HCT116 (cell line): ENCODE measurements around the gene ABHD17C. TPM values are rescaled to one million over a fixed set of nuclear protein-coding genes. Genes with fewer than 3 reads are reported as not detected.

Source experiments
- ATAC-seq: fragments of 200-7000 bp; cut with Tn5 transposase; 2 replicates; pipeline ENCODE4 v1.9.1; 2020; ENCODE audit warnings: mild to moderate bottlenecking, moderate library complexity
- BruUV-seq: library from RNA; stranded (reverse); fragments of 400-500 nt; replicated peaks from 2 replicates; lab custom pipeline; 2021; lab: Mats Ljungman, UMichigan
- CTCF ChIA-PET: fragments of 300-600 bp; sonication (Branson Sonifier 250); formaldehyde crosslinking; loops from one replicate; lab custom pipeline; 2021; ENCODE audit warnings: antibody characterized with exemption; lab: Charles Lee
- POLR2A ChIA-PET: fragments of 300-600, 350-600 bp; sonication (Branson Sonifier 250); formaldehyde crosslinking; loops from one replicate; lab custom pipeline; 2021; ENCODE audit warnings: antibody characterized with exemption; lab: Charles Lee
- RAD21 ChIA-PET, 2 experiments: fragments of 300-600 bp; sonication (Branson Sonifier 250); formaldehyde crosslinking; loops; one replicate each; lab custom pipeline; 2023; ENCODE audit warnings: low total read pairs in 2 of 2; ENCODE audit not compliant: uncharacterized antibody in 2 of 2, unreplicated experiment in 2 of 2, low non-redundant PET in 1 of 2; lab: Charles Lee
- DNase-seq: peaks from one replicate; pipeline ENCODE4 v3.0.0-alpha.2; 2010; ENCODE audit warnings: low read depth, low spot score
- H2AFZ ChIP-seq: fragments of 200-600 bp; shearing (Covaris generic), sonication (generic); 2 replicates; pipeline ENCODE4 v1.6.1; 2017; ENCODE audit warnings: low read depth, mixed run types, mixed read lengths, antibody characterized with exemption, low read length; ENCODE audit not compliant: poor library complexity, severe bottlenecking
- H3K27ac ChIP-seq: 2 replicates; pipeline ENCODE4 v1.5.1; 2012; ENCODE audit warnings: low read depth, low read length
- H3K27me3 ChIP-seq: fragments of 200-600 bp; sonication (generic); 2 replicates; pipeline ENCODE4 v1.6.1; 2016; ENCODE audit warnings: mixed run types, low read length, mixed read lengths; ENCODE audit not compliant: insufficient read depth
- H3K36me3 ChIP-seq, 2 experiments: fragments of 200-500 bp in 1 of 2; fragments of 200-600 bp in 1 of 2; sonication (Bioruptor generic) in 1 of 2; sonication (generic) in 1 of 2; 2 replicates each; pipeline versions ENCODE4 v1.5.1 to v1.6.1; 2014 to 2016; ENCODE audit warnings: low read length in 2 of 2, inconsistent platforms in 1 of 2, mixed read lengths in 1 of 2, mixed run types in 1 of 2; ENCODE audit not compliant: insufficient read depth in 2 of 2, control insufficient read depth in 1 of 2
- H3K4me1 ChIP-seq, 2 experiments: fragments of 200-600 bp in 1 of 2; sonication (generic) in 1 of 2; 2 replicates each; pipeline versions ENCODE4 v1.5.1 to v1.6.1; 2012 to 2017; ENCODE audit warnings: low read length in 2 of 2, inconsistent platforms in 1 of 2, mild to moderate bottlenecking in 1 of 2, mixed read lengths in 1 of 2, mixed run types in 1 of 2, moderate library complexity in 1 of 2; ENCODE audit not compliant: insufficient read depth in 2 of 2, control insufficient read depth in 1 of 2
- H3K4me2 ChIP-seq: fragments of 200-600 bp; sonication (generic); 2 replicates; pipeline ENCODE4 v1.6.1; 2017; ENCODE audit warnings: mixed run types, low read length, mixed read lengths
- H3K4me3 ChIP-seq, 2 experiments: fragments of 200-600 bp in 1 of 2; sonication (generic) in 1 of 2; replicated peaks in 1 of 2; 2 replicates each; pipeline ENCODE4 v1.5.1; 2011 to 2016; ENCODE audit warnings: low read length in 2 of 2, control low read depth in 1 of 2, low read depth in 1 of 2, mild to moderate bottlenecking in 1 of 2, mixed read lengths in 1 of 2, mixed run types in 1 of 2
- H3K79me2 ChIP-seq: fragments of 200-600 bp; sonication (generic); 2 replicates; pipeline ENCODE4 v1.6.1; 2017; ENCODE audit warnings: mild to moderate bottlenecking, mixed run types, low read length, moderate library complexity, mixed read lengths; ENCODE audit not compliant: insufficient read depth
- H3K9ac ChIP-seq: fragments of 200-600 bp; sonication (generic); 2 replicates; pipeline ENCODE4 v1.6.1; 2016; ENCODE audit warnings: low read length, mixed read lengths
- H3K9me2 ChIP-seq: fragments of 200-600 bp; sonication (generic), shearing (Covaris generic); 2 replicates; pipeline ENCODE4 v1.6.1; 2017; ENCODE audit warnings: mixed run types, mild to moderate bottlenecking, moderate library complexity; ENCODE audit not compliant: insufficient read depth
- H3K9me3 ChIP-seq, 2 experiments: fragments of 200-500 bp in 1 of 2; fragments of 200-600 bp in 1 of 2; sonication (Bioruptor generic) in 1 of 2; sonication (generic) in 1 of 2; 2 replicates each; pipeline ENCODE4 v1.6.1; 2014 to 2017; ENCODE audit warnings: low read length in 2 of 2, mixed read lengths in 2 of 2, inconsistent platforms in 1 of 2, low read depth in 1 of 2, mild to moderate bottlenecking in 1 of 2, mixed run types in 1 of 2, moderate library complexity in 1 of 2; ENCODE audit not compliant: control insufficient read depth in 1 of 2, insufficient read depth in 1 of 2
- H4K20me1 ChIP-seq: fragments of 200-600 bp; sonication (generic), shearing (Covaris generic); 2 replicates; pipeline ENCODE4 v1.6.1; 2017; ENCODE audit warnings: mixed run types, mild to moderate bottlenecking, moderate library complexity; ENCODE audit not compliant: insufficient read depth
- ATF3 ChIP-seq: IDR thresholded peaks from 2 replicates; pipeline ENCODE4 v1.6.1; 2012
- CBX3 ChIP-seq: IDR thresholded peaks from 2 replicates; pipeline ENCODE4 v1.6.1; 2012; ENCODE audit warnings: low read depth
- CEBPB ChIP-seq: IDR thresholded peaks from 2 replicates; pipeline ENCODE4 v1.6.1; 2012; ENCODE audit warnings: low read depth
- CTCF ChIP-seq, 3 experiments: fragments of 200-600 bp in 1 of 3; sonication (generic) in 1 of 3; IDR thresholded peaks in 2 of 3; conservative IDR thresholded peaks in 1 of 3; 2 replicates each; pipeline ENCODE4 v1.5.1; 2012 to 2017; ENCODE audit warnings: low read depth in 2 of 3, low read length in 2 of 3, antibody characterized with exemption in 1 of 3, borderline replicate concordance in 1 of 3, control low read depth in 1 of 3, mild to moderate bottlenecking in 1 of 3, mixed read lengths in 1 of 3, mixed run types in 1 of 3, moderate library complexity in 1 of 3; ENCODE audit not compliant: insufficient read depth in 1 of 3
- EGR1 ChIP-seq: IDR thresholded peaks from 2 replicates; pipeline ENCODE4 v1.6.1; 2012; ENCODE audit warnings: low read depth
- ELF1 ChIP-seq: IDR thresholded peaks from 2 replicates; pipeline ENCODE4 v1.6.1; 2012; ENCODE audit warnings: low read depth, borderline replicate concordance
- EZH2 ChIP-seq: fragments of 200-600 bp; sonication (generic); IDR thresholded peaks from 2 replicates; pipeline ENCODE4 v1.6.1; 2017; ENCODE audit warnings: antibody characterized with exemption, mixed run types
- FOSL1 ChIP-seq: IDR thresholded peaks from 2 replicates; pipeline ENCODE4 v1.6.1; 2012; ENCODE audit warnings: low read depth
- JUND ChIP-seq: IDR thresholded peaks from 2 replicates; pipeline ENCODE4 v1.6.1; 2012
- MAX ChIP-seq: IDR thresholded peaks from 2 replicates; pipeline ENCODE4 v1.6.1; 2012
- RAD21 ChIP-seq: IDR thresholded peaks from 2 replicates; pipeline ENCODE4 v1.6.1; 2012; ENCODE audit warnings: low read depth, mild to moderate bottlenecking
- SIN3A ChIP-seq: IDR thresholded peaks from 2 replicates; pipeline ENCODE4 v1.6.1; 2012; ENCODE audit warnings: low read depth
- SRF ChIP-seq: IDR thresholded peaks from 2 replicates; pipeline ENCODE4 v1.6.1; 2012; ENCODE audit warnings: low read depth
- TCF7L2 ChIP-seq: IDR thresholded peaks from 2 replicates; pipeline ENCODE4 v1.7.0; 2011; ENCODE audit warnings: borderline replicate concordance, inconsistent platforms; ENCODE audit not compliant: insufficient read depth, insufficient read length; ENCODE audit errors: extremely low read depth
- YY1 ChIP-seq: IDR thresholded peaks from 2 replicates; pipeline ENCODE4 v1.6.1; 2011; ENCODE audit warnings: low read length, low read depth, moderate library complexity, mild to moderate bottlenecking; ENCODE audit not compliant: insufficient replicate concordance; ENCODE audit errors: extremely low read depth
- ZFX ChIP-seq: fragments of 450-650 bp; IDR thresholded peaks from 2 replicates; pipeline ENCODE4 v1.6.1; 2017
- ZNF274 ChIP-seq: fragments of 200-500 bp; sonication (Bioruptor generic); IDR thresholded peaks from 2 replicates; pipeline ENCODE4 v1.6.1; 2014; ENCODE audit warnings: mild to moderate bottlenecking, low read depth, low read length, inconsistent platforms
- intact Hi-C: fragments of 100-400 bp; cut with micrococcal nuclease; formaldehyde crosslinking; loops from 2 replicates; pipeline ENCODE4 v1.10.0; 2022
- total RNA-seq: library from RNA; stranded (reverse); gene quantifications from one replicate; pipeline ENCODE4 v1.2.1, GENCODE V29; 2021; ENCODE audit not compliant: unreplicated experiment

The ABHD17C gene
- total RNA-seq, 1 experiment from 2014 or later: 27.9 TPM

GRCh38 chr15:80777137-80777536 lies 82.0 kb downstream of the ABHD17C start:
- H3K27ac ChIP-seq: no peak overlapping the region
- no peaks in the 10 kb centered on the region for H4K20me1 ChIP-seq
- H3K27me3 ChIP-seq: no peaks in the 10 kb centered on the region
- intact Hi-C loops: loop anchor here (5.0 to 10.0 kb wide), 3 partner anchors 340 to 532 kb away; no protein-coding TSS in a partner anchor
- CTCF ChIA-PET: interaction anchor here (0.6 to 6.0 kb wide), 32 partner anchors 9 to 1437 kb away, joined by 3 to 136 read pairs (median 5); partner anchors contain the start of gene ABHD17C
- H3K79me2 ChIP-seq: no peaks in the 10 kb centered on the region
- ATAC-seq (no peak), DNase-seq (no peak)
- no peak for TF ChIP-seq RAD21
- no peak for TF ChIP-seq ATF3
- TF ChIP-seq CEBPB: 0 out of 2 replicates have a peak, but pooled peaks have one; percentile 23
- H2AFZ ChIP-seq: no peak overlapping the region
- H3K4me3 ChIP-seq: no peak overlapping the region
- no peak overlapping the region for H3K4me2 ChIP-seq
- H3K9ac ChIP-seq: no peak overlapping the region
- H3K9me3 ChIP-seq: no peaks in the 10 kb centered on the region
- H3K9me2 ChIP-seq: no peaks in the 10 kb centered on the region
- H3K36me3 ChIP-seq: no peaks in the 10 kb centered on the region
- POLR2A ChIA-PET: interaction anchor here (1.1 to 1.7 kb wide), 2 partner anchors 211 to 321 kb away, joined by 4 read pairs; no protein-coding TSS in a partner anchor
- BruUV-seq: no TSS peak
- peaks cover 4 to 19% of the 10 kb centered on the region in 2 experiments; a peak in 2 of 4 replicates for H3K4me1 ChIP-seq
- RAD21 ChIA-PET: interaction anchor here (1.0 to 2.9 kb wide), 6 partner anchors 117 to 209 kb away, joined by 5 to 22 read pairs (median 6); no protein-coding TSS in a partner anchor

- Histone ChIP-seq H3K4me3 (no peak overlapping the region; a peak in 1 of 4 replicates), H3K9me3 (no peaks in the 10 kb centered on the region), H2AFZ (peak overlapping the region; percentile 59), H4K20me1 (no peaks in the 10 kb centered on the region), H3K4me2 (peak overlapping the region; percentile 80), H3K79me2 (no peaks in the 10 kb centered on the region), H3K27ac (no peak overlapping the region), H3K27me3 (no peaks in the 10 kb centered on the region), H3K36me3 (no peaks in the 10 kb centered on the region), H3K9me2 (no peaks in the 10 kb centered on the region), H3K4me1 (peaks cover 4 to 19% of the 10 kb centered on the region in 2 experiments; a peak in 2 of 4 replicates), H3K9ac (no peak overlapping the region)
- BruUV-seq: no TSS peak
- no peak for DNase-seq
- intact Hi-C loops: loop anchor here (5.0 to 10.0 kb wide), 3 partner anchors 341 to 533 kb away; no protein-coding TSS in a partner anchor
- ChIA-PET RAD21 (interaction anchor here in 1 of 2 experiments (1.7 to 2.9 kb wide), 2 partner anchors 118 to 210 kb away, joined by 7 to 22 read pairs; no protein-coding TSS in a partner anchor), CTCF (interaction anchor here (1.0 to 6.0 kb wide), 8 partner anchors 8 to 488 kb away, joined by 4 to 136 read pairs (median 26); partner anchors contain the start of gene ABHD17C), POLR2A (no interaction called here)
- ATAC-seq: no peak
- no peak for TF ChIP-seq EZH2
- no peak for TF ChIP-seq SIN3A
- TF ChIP-seq MAX: no peak
- no peak for TF ChIP-seq TCF7L2
- TF ChIP-seq YY1: no peak
- TF ChIP-seq FOSL1: no peak
- no peak for TF ChIP-seq ZFX
- no peak for TF ChIP-seq RAD21
- TF ChIP-seq JUND: no peak
- no peak for TF ChIP-seq ZNF274
- no peak for TF ChIP-seq SRF
- TF ChIP-seq ELF1: no peak
- no peak for TF ChIP-seq ATF3
- no peak for TF ChIP-seq CTCF (IDR thresholded peaks at IDR 0.05 in 2 of 3, conservative IDR thresholded peaks at IDR 0.05 in 1 of 3; ENCODE audit: borderline replicate concordance in 1 of 3, insufficient read depth in 1 of 3, low read depth in 2 of 3, low read length in 2 of 3)
- no peak for TF ChIP-seq EGR1
- no peak for TF ChIP-seq CBX3
Measured at GRCh38 chr15:80777826-80778620, 82.9 kb downstream of the ABHD17C start.
